Measurements from ENCODE around the gene HLX. TPM values are rescaled to one million over a fixed set of nuclear protein-coding genes. Genes with fewer than 3 reads are reported as not detected.

HLX gene
- polyA plus RNA-seq, 1 experiment = 3.7 TPM

DNA sequence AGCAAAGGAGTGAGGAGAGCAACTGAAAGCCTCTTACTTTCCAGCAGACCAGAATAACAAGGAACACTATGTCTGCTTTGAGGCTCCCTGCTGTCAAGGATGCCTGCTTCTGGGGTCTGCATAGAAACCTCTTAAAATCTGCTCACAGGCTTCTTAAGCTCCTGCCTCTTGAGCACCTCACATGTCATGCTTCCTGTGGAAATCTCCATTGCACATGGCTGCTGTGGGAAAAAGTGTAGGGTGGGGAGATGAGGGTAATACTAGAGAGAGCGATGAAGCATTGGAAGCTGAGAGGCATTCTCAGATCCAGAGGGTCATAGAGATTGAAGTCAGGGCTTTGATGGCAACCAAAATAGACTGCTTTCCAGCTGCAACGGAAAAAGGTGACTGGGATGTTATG lies 6.2 kb upstream of the HLX start:
- H3K27ac ChIP-seq (ENCODE audit: low read depth, low read length) = no peak overlapping the region
- peaks cover 8% of the 10 kb centered on the region; the same call in 1 of the 2 replicates for H3K9me3 ChIP-seq (ENCODE audit: control insufficient read depth, insufficient read depth, low read length)
- DNase-seq (ENCODE audit: low read depth, low spot score) = no peak
- H3K4me3 ChIP-seq (ENCODE audit: low read depth, low read length) = no peak overlapping the region
- TF ChIP-seq, protein P1, sequence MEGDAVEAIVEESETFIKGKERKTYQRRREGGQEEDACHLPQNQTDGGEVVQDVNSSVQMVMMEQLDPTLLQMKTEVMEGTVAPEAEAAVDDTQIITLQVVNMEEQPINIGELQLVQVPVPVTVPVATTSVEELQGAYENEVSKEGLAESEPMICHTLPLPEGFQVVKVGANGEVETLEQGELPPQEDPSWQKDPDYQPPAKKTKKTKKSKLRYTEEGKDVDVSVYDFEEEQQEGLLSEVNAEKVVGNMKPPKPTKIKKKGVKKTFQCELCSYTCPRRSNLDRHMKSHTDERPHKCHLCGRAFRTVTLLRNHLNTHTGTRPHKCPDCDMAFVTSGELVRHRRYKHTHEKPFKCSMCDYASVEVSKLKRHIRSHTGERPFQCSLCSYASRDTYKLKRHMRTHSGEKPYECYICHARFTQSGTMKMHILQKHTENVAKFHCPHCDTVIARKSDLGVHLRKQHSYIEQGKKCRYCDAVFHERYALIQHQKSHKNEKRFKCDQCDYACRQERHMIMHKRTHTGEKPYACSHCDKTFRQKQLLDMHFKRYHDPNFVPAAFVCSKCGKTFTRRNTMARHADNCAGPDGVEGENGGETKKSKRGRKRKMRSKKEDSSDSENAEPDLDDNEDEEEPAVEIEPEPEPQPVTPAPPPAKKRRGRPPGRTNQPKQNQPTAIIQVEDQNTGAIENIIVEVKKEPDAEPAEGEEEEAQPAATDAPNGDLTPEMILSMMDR (IDR thresholded peaks at IDR 0.05; ENCODE audit: low read depth, low read length) = no peak
- POLR2A ChIA-PET = no interaction called here
- CTCF ChIA-PET = interaction anchor here (0.9 to 4.9 kb wide), 9 partner anchors 16 to 562 kb away, joined by 3 to 93 read pairs (median 3); no protein-coding TSS in a partner anchor
- H3K27me3 ChIP-seq (ENCODE audit: control insufficient read depth, insufficient read depth, low read length) = no peaks in the 10 kb centered on the region

DNA sequence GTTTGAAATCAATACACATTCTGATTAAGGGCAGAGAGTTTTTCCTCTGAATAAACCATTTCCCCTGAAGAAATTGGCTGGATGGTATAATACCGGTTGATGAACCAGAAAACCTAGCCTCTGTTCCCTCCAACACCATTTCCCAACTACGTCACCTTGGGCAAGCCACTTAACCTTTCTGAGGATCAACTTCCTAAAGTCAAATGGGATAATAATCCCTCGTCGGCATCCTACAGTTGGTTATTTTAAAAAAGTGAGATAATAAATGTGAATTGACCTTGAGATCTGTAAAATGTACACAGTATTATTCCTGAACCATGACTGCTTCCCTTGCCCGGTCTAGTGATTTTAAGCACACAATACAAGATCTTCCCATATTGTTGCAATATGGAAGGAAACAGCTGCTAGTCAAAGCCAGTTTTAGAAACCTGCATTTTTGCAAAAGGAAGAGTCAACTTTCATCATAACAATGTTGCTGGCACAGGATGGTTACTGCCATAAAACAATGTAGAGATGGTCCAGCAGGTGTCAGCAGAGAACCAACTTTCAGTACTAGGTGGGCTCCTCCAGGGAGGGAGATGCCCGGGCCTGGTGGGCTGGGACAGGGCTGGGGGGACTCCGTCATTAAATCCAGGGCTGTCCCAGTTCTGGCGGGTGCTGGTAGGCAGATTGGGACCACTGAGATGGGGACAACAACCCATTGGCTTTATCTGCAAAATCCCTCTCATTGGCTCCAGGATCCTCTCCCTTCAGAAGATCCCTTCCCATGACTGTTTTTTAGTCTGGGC lies 5.2 kb upstream of the HLX start:
- TF ChIP-seq, protein P1 (IDR thresholded peaks at IDR 0.05; ENCODE audit: low read depth, low read length) = peak; percentile 76
- POLR2A ChIA-PET = no interaction called here
- Histone ChIP-seq H3K9me3 (ENCODE audit: control insufficient read depth, insufficient read depth, low read length) (peaks cover 8% of the 10 kb centered on the region; the same call in 1 of the 2 replicates), H3K27ac (ENCODE audit: low read depth, low read length) (no peak overlapping the region), H3K4me3 (ENCODE audit: low read depth, low read length) (no peak overlapping the region), H3K27me3 (ENCODE audit: control insufficient read depth, insufficient read depth, low read length) (no peaks in the 10 kb centered on the region)
- no peak for DNase-seq (ENCODE audit: low read depth, low spot score)
- CTCF ChIA-PET = interaction anchor here (0.6 to 4.9 kb wide), 20 partner anchors 8 to 621 kb away, joined by 3 to 93 read pairs (median 3); no protein-coding TSS in a partner anchor

DNA sequence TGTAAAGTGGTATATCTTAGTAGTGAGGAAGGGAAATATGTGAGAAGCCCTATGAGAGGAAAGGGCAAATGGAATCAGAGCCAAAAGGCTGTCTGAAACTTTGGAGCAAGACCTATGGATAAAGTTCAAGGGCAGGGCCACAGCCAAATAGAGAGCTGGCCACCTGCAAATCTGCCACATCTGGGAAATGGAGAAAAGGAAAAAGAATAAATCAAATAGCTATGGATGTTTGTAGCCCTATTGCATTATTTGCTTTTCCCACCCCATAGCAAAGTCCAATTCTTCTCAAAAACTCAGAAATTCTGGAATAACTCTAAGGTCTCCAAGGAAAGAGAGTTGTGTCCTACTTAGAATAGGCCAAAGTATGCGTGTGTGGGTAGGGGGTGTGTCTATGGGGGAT lies 4.0 kb upstream of the HLX start:
- TF ChIP-seq, protein P1 (IDR thresholded peaks at IDR 0.05; ENCODE audit: low read depth, low read length) = no peak
- Histone ChIP-seq H3K27ac (ENCODE audit: low read depth, low read length) (no peak overlapping the region), H3K9me3 (ENCODE audit: control insufficient read depth, insufficient read depth, low read length) (peaks cover 8% of the 10 kb centered on the region; the same call in 1 of the 2 replicates), H3K27me3 (ENCODE audit: control insufficient read depth, insufficient read depth, low read length) (no peaks in the 10 kb centered on the region), H3K4me3 (ENCODE audit: low read depth, low read length) (no peak overlapping the region)
- no peak for DNase-seq (ENCODE audit: low read depth, low spot score)
- ChIA-PET POLR2A (interaction anchor here (0.7 kb wide), 1 partner anchor 848 kb away, joined by 3 read pairs; no protein-coding TSS in a partner anchor), CTCF (interaction anchor here (0.6 to 4.9 kb wide), 14 partner anchors 7 to 603 kb away, joined by 3 to 93 read pairs (median 4); no protein-coding TSS in a partner anchor)

DNA sequence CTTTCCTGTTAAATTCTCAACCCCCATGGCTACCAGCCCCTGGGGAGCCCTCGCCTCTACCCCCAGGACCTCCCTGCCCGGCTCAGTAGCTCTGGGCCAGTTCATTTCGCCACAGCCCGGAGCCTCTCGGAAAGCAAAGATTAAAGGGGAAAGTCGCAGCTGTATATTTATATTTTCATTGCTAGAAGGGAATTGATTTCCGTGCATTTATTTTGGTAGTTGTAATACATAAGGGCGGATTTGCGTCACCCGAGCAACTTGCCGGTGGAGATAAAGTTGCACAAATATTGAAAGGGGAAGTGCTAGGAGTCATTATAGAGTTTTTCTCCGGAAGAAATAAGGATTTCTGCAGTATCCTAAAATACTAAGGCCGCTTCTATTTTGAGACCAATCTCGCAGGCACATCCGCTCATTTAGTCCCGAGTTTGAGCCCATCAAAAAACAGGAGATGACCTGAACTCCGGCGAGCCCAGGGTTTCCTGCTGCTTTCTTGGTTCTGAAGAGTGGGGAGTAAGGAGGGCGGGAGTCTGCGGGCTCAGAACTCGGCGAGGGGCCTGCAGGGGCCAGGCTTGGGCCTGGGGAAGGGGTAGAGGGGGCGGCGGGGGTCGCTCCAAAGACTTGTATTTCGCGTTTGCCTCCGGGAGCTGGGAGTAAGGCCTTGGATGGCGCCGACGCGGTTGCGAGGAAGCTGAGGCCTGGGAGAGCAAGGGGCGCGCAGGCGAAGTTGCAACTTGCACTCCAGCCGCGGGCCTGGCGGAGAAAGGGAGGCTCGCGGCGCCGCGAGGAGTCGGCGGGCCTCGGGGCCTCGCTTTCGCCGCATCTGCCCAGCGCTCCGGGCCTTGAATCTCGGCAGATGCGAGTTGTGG lies 2.5 kb upstream of the HLX start:
- no peak for DNase-seq (ENCODE audit: low read depth, low spot score)
- CTCF ChIA-PET = interaction anchor here (2.6 to 4.9 kb wide), 3 partner anchors 67 to 559 kb away, joined by 7 to 93 read pairs (median 37); no protein-coding TSS in a partner anchor
- H3K27me3 ChIP-seq (ENCODE audit: control insufficient read depth, insufficient read depth, low read length) = no peaks in the 10 kb centered on the region
- no peak overlapping the region for H3K27ac ChIP-seq (ENCODE audit: low read depth, low read length)
- TF ChIP-seq, protein P1 (IDR thresholded peaks at IDR 0.05; ENCODE audit: low read depth, low read length) = no peak
- POLR2A ChIA-PET = no interaction called here
- no peak overlapping the region for H3K4me3 ChIP-seq (ENCODE audit: low read depth, low read length)
- peaks cover 8% of the 10 kb centered on the region; the same call in 1 of the 2 replicates for H3K9me3 ChIP-seq (ENCODE audit: control insufficient read depth, insufficient read depth, low read length)

All from AG04450 (cell line).